Transverse colon (tissue), 4 donors: ENCODE data around the gene IL12RB1.

Experiments used
- EP300 ChIP-seq: sonication (generic); formaldehyde crosslinking; IDR thresholded peaks from one replicate; pipeline ENCODE4 v1.6.1; 2017; ENCODE audit warnings: antibody characterized with exemption, low read depth
- POLR2A ChIP-seq: fragments of 450-650 bp; IDR thresholded peaks from one replicate; pipeline ENCODE4 v1.6.1; 2016; ENCODE audit warnings: antibody characterized with exemption, mild to moderate bottlenecking, moderate library complexity
- POLR2AphosphoS5 ChIP-seq, 3 donors: sonication (generic); formaldehyde crosslinking; IDR thresholded peaks; one replicate each; pipeline ENCODE4 v1.6.1; 2016; ENCODE audit warnings: antibody characterized with exemption in 3 of 3
- TF ChIP-seq, protein P1 (sequence below), 5 experiments: fragments of 200-600 bp in 3 of 5; fragments of 450-650 bp in 2 of 5; sonication (generic) in 3 of 5; IDR thresholded peaks; 1 replicate in 2 of 5; 2 replicates in 3 of 5; pipeline ENCODE4 v1.5.1; 2016 to 2017; ENCODE audit warnings: antibody characterized with exemption in 5 of 5, inconsistent platforms in 3 of 5, mild to moderate bottlenecking in 2 of 5, moderate library complexity in 1 of 5

DNA sequence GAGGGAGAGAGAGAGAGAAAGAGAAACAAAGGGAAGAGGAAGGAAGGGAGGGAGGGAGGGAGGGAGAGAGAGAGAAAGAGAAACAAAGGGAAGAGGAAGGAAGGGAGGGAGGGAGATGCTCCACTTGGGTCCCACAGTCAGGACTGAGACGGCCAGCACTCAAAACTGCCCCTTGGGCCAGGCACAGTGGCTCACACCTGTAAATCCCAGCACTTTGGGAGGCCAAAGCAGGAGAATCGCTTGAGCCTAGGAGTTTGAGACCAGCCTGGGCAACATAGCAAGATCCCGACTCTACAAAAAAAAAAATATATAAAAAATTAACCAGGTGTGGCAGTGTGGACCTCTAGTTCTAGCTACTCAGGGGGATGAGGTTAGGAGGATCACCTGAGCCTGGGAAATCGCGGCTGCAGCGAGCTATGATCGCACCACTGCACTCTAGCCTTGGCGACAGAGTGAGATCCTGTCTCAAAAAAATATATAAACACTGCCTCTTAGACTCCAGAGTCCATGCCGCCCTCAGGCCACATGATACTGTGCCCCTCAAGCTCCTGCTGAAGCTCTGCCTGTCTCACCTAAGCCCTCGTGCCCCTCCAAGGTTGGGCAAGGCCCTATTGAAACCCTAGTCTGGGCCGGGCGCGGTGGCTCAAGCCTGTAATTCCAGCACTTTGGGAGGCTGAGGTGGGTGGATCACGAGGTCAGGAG is 70.4 kb downstream of the IL12RB1 start:
- TF ChIP-seq, protein P1, sequence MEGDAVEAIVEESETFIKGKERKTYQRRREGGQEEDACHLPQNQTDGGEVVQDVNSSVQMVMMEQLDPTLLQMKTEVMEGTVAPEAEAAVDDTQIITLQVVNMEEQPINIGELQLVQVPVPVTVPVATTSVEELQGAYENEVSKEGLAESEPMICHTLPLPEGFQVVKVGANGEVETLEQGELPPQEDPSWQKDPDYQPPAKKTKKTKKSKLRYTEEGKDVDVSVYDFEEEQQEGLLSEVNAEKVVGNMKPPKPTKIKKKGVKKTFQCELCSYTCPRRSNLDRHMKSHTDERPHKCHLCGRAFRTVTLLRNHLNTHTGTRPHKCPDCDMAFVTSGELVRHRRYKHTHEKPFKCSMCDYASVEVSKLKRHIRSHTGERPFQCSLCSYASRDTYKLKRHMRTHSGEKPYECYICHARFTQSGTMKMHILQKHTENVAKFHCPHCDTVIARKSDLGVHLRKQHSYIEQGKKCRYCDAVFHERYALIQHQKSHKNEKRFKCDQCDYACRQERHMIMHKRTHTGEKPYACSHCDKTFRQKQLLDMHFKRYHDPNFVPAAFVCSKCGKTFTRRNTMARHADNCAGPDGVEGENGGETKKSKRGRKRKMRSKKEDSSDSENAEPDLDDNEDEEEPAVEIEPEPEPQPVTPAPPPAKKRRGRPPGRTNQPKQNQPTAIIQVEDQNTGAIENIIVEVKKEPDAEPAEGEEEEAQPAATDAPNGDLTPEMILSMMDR (IDR thresholded peaks at IDR 0.05) = no peak
- TF ChIP-seq EP300 (no peak), POLR2A (no peak), POLR2AphosphoS5 (IDR thresholded peaks at IDR 0.05) (no peak)
